ENCODE results near the gene LUZP2.

The LUZP2 gene

DNA sequence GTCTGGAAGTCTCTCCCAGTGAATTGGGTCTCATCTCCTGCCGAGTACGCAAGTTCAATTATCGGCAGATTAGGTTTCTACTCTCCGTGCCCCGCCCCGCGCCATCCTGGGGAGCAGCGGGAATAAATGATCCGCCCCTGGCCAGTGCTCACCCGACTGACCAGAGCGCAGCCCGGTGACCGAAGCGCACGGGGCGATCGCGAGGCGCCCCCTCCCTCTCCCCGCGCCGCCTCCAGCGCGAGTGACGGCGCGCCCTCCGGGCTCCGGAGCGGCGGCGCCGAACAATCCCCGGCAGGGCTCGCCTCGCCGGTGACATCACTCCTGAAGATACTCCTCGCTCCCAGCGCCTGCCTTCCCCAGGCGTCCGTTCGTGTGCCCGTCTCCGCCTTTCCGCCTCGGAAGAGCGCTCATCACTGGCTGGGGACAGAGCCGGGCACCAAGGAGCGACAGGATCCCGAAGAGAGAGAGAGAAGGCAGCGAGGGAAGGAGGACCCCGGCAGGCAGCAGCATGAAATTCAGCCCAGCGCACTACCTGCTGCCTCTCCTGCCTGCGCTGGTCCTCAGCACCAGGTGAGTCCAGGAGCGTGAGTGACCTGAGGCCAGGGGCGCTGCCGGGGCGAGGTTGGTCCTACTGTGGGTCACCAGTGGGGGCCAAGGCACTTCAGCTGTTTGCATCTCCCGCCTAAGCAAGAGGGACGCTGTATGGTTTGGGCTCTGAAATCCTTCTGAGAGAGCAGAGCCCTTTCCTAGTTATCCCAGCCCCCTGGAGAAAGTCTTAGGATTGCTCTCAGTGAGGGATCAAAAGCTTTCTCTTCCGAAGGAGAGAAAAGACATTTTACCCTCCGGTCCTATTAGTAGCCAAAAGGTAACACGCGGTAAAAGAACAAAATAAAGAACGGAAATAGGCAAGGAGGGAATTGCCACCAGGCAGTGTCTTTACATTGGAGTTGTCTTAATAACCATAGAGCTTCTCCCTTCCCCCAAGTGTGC lies at the start of gene LUZP2:
Gene LUZP2, plus strand, starts transcription at position 318 of the 990 bp plus-strand sequence.
- DNase-seq, result no peak

DNA sequence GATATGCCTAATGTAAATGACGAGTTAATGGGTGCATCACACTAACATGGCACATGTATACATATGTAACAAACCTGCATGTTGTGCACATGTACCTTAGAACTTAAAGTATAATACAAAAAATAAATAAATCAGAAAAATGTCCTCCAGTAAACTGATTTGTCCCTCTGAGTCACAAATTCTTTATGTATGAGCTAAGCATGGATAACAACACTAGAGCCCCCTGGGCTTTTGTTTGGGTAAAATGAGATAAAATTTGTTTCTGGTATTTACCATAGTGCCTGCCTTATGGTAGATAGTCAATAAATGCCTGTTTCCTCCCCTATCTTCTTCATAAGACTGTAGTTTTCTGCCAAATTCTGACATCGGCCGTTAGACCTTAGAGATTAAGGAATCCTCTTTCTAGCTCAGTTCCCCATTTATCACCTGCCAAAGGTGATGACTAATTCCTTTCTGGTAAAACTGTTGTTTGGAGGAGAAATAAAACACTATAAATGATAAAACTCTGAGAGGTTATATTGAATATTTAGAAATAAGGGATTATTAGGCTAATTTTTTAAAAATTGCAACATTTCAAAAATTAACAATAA lies 43.6 kb upstream of the LUZP2 start:
- no peak for DNase-seq

DNA sequence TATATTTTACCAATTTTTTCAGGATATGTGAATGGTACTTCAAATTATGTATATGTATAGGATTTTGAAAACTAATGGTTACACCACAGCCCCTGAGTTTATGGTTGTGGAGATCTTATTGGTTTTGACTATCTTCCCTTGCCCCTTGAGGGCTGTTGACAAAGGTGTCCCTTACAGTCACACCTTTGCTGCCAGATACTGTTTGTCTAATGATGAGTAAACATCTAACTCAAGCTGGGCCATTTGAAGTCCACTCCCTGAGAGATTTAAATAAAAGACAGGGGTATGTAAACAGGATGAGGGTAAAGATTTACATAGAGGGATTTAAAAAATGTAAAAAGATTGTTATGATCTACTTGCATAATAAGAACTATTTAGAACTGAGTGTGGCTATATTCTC lies 38.9 kb upstream of the LUZP2 start:
- no peak for DNase-seq

DNA sequence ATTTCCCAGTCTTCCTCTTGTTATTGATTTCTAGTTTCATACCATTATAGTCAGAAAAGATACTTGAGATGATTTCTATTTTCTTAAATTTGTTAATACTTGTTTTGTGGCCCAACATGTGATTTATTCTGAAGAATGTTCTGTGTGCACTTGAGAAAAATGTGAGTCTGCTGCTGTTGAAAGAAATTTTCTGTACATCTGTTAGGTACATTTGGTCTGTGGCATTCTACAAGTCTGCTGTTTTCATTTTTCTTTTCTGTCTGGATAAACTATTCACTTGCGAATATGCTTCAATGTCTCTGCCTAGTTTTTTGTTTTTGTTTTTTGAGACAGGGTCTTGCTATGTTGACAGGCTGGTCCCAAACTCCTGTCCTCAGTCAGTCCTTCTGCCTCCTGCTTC lies 26.4 kb upstream of the LUZP2 start:
- DNase-seq, result no peak

DNA sequence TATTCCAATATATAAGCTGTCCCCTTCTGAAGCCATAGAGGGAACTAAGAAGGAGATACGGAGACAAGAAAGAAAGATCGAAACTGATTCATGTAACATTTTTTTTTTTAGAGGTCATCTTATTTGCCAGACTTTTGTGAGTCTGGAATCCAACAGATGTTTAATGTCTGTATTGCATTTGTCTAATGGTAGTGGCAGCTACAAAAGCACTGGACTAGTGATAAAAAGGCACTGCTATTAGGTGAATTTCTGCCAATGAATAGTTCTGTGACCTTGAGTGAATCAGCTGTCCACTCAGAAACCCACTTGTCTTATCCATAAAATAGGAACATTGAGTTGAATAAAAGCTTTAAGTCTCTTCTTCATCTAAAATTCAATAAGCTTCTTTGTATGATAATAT lies 25.8 kb upstream of the LUZP2 start:
- no peak for DNase-seq

DNA sequence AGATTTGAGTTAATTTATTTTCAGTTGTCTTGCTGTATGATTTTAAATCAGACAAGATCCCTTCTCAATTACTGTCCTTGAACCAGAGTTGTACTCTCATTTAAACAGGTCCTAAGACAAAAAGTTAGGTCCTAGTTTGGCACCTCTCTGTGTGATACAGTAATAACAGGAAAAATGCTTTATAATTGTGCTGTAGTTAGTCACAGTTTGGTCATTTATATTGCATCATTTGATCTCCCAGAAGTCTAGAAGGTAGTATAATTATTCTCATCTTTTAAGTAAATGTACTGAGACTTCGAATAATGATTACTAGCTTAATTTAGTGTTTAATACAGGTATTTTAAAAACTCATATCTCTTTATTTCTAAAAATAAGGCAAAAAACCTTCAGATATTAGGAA lies 18.1 kb upstream of the LUZP2 start:
- DNase-seq, result no peak

DNA sequence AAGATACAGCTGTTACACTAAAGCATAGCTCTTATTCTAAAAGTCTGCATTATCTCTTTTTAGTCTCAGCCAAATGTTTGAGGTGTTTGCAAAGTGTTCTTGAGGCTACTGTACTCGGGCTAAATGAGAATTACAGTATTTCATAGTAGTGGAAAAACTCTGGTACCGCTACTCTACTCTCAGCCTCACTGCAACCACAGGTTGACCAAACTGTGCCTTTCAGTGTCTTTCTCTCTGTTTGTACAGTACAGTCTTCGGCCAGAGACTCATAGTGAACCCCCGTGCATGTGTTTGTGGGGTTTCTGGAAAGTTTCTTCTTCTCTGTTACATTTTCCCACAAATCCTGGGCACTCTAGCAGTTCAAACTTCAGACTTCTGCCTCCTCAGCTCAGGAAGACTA lies 7.4 kb upstream of the LUZP2 start:
- no peak for DNase-seq

DNA sequence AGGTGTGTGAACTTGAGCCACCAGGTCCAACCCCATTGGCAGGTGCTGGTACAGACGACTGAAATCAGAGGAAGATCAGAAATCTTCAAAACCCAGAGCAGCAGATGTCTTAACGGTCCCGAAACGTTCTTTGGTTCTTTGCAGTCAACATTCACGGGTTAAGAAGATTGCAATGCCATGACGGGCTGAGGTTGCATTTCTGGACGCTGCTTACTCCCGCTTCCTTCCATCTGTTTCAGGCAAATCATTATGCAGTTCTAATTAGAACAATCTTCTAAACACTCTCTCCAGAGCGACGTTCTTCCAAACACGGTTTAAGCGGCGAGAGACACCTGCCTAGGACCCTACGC lies 492 bp upstream of the LUZP2 start:
- no peak for DNase-seq

DNA sequence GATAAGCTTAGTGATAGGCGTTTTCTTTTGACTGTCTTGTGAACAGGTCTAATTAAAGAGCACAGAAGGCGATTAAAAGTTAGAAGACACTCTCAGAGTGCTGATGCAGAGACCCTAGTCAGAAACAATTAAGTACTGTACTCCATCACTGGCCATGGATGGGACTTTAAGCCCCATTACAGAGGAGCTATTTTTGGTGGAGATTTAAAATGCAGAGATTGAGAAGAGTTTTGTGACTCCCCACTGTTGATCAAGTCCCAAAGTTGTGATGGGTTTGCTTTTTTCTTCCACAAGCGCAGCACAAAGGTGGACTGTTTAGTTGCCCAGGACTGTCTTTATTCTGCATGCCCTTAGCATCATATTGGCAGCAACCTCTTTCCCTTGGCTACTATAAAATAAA lies 978 bp downstream of the LUZP2 start:
- DNase-seq, result no peak

DNA sequence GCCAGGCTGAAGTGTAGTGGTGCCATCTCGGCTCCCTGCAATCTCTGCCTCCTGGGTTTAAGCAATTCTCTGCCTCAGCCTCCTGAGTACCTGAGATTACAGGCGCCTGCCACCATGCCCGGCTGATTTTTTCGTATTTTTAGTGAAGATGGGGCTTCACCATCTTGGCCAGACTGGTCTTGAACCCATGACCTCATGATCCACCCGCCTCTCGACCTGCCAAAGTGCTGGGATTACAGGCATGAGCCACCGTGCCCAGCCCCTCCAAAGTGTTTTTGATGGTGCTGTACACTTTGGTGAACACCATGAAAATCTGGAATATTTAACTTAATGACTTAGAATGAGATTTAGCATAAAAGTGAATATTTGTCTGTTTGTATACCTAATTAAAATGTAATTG lies 5.6 kb downstream of the LUZP2 start:
- DNase-seq, result no peak

DNA sequence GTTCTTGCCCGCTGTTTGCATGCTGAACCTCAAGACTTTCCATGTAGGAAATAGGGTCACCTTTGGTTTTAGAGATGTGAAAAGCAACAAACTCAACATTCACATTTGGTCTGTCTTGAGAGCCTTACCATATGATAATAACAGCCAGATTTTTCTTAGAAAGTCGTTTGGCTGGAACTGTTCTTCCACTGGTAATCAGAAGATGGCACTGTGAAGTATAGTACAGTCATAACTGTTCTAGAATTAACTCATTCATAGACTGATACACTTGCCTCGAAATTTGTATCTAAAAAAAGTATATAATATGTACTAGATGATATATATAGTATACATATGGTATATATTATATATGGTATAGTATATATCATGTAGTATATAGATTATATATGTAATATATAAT lies 12.3 kb downstream of the LUZP2 start:
- no peak for DNase-seq

DNA sequence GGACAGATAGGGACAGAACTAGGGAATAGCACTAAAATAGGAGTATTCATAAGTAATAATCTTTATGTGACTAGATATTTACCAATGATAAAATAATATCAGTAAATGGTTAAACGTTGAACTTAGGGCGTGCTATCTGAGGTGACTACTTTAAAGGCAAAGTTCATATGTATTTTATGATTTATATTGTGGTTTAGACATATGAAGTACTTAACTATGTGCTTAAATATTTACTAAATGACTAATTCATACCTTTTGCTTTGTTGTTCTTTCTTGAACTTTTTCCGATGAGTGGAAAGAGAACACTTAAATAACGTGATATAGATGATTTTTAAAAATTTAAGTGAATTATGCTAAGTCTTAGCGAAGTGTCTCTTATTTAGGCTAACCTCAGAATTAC lies 14.7 kb downstream of the LUZP2 start:
- DNase-seq, result no peak

DNA sequence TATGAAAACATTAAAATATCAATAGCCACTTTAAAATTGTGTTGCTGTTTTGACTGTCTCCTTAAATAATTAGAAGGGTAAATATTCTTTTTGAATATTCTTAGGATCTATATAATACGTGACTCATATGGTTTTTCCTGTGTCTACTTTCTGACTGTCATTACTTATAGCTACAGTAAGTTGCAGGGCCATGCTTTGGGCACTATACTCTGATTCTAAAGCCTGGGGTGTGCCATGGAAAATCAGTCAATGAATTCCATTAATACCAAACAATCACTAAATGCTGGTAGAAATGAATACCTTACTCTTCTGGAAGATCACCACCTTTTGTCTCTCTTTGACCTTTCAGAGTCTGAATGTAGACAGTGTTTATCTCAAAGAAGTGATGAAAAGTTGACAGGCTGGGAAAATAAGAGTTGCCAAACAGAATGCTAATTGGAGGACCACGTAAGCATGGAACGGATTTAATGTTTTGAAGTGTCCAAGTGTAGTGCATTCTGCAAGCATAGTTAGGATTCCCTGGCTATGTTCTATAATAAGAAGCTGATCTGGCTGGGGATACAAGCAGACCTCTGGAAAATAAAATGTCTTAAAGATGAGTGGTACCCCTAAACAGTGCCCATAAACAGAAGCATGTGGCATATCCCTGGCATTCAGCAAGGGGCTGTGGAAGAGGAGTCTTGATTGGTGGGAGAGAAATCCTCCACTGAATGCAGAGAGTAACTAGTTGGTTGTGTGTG lies 16.8 kb downstream of the LUZP2 start:
- no peak for DNase-seq

DNA sequence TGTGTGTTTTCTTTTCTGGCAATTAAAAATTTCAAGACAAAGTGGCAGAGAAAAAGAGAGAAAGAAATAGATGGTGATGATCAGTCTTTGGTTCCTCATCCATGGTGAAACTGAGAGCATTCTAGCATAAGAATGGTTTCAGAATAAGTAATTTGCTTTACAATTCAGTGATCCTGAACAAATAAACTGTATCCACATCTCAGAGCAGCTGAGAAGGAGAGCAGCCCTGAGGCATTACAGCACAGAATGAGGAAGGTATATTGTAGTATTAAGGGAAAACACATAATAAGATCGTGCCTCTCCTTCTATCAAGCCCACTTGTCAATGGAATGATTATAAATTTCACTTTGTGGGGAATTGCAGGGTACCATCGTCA lies 17.4 kb downstream of the LUZP2 start:
- DNase-seq, result no peak

DNA sequence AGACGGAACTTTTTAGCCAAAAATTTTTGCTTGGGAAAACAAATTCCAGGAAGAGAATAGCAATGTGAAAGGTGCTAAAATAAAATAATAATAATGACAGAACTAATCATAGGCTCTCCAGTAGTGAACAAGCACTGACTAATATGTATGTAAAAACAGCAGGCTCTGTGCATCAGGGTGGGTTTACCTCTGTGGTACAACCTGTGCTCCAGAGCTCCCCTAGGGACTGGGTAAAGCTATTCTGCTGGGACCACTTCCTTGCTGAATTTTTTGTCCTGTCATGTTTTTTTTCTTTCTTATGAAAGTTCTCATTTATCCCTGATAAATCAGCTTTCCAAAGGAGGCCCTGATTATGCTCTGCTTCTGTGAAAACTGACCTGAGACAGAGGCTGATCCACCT lies 18.8 kb downstream of the LUZP2 start:
- DNase-seq, result no peak

DNA sequence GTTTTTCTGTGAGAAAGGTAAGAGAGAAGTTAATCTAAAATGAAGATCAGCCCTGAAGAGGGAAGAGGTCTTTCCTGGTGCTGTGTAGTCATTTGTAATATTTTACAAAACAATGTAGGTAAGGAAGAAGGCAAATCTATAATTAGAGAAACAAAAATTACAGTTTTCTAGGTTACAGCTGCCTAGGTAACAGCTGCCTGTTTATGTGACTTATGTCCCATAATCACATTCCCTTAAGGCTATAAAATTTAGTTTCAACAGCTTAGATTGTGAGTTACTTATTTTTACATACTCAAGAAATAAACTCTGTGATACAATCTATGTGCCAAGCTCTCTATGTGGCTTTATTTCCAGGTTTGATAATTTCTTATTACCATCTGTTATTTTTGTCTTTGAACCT lies 19.8 kb downstream of the LUZP2 start:
- DNase-seq, result no peak

DNA sequence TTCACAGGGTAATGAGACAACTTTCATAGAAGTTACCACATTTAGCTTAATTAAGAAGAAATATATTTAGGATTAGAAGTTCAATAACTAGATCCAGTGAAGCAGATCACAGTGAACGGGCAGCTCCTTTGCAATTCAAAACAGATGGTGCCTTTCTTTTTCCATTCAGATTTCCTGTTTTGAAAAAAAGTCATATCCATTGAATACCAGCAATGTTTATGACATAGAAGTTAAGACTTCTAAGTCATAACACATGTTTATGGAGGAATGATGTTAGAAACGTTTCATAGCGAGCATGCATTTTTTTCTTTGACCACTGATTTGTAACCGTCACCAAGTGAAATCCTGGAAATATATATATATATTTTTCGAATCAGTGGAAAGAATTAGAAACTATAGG lies 24.7 kb downstream of the LUZP2 start:
- no peak for DNase-seq

DNA sequence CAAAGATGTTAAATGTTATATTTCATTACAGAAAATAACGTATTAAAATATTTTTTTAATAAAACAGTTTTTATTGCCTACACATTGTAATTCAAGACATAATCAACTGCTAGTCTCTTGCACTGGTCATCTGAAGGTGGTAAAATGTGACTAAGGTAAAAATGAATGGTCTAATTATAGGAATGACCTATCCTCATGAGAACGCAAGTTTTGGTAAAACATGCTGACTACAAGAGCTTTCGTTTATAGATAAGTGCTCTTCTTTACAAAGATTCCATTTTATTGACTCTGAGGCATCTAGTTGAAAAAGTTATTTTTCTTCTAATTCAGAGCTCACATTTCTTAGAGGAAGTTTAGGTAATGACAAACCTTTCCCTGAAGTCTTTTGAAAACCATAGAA lies 27.3 kb downstream of the LUZP2 start:
- DNase-seq, result no peak

DNA sequence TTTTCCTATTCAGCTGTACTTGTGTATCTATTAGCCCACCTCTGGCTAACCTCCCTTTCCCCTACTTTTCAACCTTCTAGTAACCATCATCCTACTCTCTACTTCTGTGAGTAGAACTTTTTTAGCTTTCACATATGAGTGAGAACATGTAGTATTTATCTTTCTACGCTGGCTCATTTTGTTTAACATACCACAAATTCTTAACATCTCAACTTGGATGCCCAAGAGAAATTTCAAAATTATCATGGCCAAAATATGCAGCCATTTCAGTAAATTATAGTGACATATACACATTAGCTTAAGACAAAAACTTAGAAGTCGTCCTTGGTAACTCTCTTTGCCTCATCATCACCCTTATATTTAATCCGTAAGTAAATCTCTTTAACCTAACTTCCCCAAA lies 34.7 kb downstream of the LUZP2 start:
- no peak for DNase-seq

DNA sequence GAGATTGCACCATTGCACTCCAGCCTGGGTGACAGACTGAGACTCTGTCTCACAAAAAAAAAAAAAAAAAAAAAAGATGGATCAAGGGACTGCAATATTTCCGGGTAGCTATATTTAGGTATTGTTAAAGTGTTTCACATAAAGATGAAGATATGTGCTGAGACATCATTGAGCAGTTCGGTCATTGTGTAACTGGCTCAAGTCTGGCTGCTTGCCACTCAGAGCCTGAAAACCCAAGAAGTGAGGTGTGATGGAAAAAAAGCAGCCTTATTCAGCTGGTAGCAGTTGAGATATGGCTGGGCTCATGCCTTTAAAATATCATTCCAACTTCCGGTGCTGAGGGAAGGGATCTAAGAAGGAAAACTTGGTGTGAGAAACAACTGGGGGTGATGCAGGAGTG lies 46.9 kb downstream of the LUZP2 start:
- no peak for DNase-seq

DNA sequence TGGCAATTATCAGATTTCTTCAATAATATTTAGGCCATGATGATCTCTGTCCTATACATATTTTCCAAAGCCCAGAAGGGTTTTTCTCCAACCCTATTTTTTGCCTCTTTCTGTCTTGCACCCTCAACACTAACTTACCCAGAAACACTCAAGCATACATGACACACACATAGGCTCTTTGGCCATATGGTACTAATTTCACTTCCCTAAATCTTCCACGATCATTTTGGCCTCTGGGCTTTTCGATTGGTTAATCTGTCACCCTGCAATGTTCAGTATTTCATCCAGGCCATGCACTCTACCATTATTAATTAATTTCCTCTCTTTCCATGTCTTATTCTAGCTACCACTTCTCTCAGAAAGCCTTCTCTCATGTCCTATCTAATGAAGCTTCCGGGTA lies 59.8 kb downstream of the LUZP2 start:
- DNase-seq, result no peak

DNA sequence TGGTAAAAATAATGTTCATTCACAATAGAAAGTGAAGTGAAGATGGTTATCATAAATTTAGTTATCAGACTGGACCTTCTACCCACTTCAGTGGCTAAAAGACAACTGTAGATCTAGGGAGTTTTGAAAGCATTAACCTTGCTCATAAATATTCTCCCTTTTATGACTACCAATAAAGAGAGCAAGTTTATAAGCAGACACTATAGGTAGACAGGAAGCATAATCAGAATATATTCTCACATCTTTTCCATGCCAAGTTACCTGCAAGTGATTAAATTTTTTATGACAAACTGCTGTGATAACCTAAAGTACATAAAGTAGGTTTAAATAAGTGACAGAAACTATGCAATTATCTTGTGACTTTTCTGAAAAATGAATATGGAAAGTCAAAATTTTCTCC lies 62.5 kb downstream of the LUZP2 start:
- DNase-seq, result no peak

DNA sequence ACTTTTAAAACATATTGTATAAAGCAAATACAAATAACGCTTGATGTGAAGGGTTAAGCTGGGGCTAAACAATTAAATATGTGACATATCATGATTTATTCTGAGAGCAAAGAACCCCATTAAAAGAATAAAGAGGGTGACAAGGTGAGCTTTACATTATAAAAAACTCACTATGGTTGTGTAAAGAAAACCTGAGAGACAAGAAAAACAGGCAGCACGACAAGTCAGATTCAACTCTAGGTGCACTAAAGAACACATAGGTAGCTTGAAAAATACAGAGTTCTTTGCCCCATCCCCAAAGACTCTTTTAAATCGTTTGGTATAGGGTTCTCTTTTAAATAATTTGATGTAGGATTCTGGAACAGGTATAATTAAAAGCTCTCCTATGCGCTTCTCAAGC lies 63.5 kb downstream of the LUZP2 start:
- DNase-seq, result no peak

DNA sequence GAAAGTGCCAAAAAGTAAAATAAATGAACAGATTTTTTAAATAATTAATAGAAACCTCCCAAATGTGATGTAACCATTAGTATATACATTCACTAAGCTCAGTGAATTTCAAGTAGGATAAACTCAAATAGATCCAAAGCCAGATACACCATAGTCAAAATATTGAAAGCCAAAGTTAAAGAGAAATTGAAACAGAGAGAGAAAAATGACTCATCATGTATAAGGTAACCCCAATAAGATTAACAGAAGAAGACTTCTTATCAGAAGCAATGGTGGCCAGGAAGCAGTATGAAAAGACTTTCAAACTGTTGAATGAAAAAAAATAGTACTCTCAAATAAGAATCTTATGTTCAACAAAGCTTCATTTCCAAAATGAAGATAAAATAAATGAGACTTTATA lies 70.5 kb downstream of the LUZP2 start:
- no peak for DNase-seq

Data from GF-D8 (cell line).